ENCODE measurements around the gene FAM90A26. TPM values are rescaled to one million over a fixed set of nuclear protein-coding genes. Genes with fewer than 3 reads are reported as not detected.
"Not testable (repeated sequence)": the region's sequence is repeated elsewhere in the genome, so short reads cannot be mapped to it uniquely, and the experiment has no call there.

The FAM90A26 gene
- total RNA-seq, 1 donor from 2014 or later: not detected

DNA sequence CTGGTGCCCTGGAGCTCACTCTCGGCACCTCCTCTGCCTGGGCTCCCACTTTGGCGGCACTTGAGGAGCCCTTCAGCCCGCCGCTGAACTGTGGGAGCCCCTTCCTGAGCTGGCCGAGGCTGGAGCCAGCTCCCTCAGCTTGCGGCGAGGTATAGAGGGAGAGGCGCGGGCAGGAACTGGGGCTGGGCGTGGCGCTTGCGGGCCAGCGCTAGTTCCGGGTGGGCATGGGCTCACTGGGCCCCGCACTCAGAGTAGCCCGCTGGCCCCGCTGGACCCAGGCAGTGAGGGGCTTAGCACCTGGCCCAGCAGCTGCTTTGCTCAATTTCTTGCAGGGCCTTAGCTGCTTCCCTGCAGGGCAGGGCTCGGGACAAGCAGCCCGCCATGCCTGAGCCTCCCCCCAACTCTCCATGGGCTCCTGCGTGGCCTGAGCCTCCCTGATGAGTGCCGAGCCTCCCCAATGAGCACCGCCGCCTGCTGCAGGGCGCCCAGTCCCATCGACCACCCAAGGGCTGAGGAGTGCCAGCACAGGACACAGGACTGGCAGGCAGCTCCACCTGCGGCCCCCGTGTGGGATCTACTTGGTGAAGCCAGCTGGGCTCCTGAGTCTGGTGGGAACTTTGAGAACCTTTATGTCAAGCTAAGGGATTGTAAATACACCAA, 26.7 kb upstream of the FAM90A26 start:
- no peaks in the 10 kb centered on the region for H3K9me3 Mint-ChIP-seq
- TF ChIP-seq, protein P1, sequence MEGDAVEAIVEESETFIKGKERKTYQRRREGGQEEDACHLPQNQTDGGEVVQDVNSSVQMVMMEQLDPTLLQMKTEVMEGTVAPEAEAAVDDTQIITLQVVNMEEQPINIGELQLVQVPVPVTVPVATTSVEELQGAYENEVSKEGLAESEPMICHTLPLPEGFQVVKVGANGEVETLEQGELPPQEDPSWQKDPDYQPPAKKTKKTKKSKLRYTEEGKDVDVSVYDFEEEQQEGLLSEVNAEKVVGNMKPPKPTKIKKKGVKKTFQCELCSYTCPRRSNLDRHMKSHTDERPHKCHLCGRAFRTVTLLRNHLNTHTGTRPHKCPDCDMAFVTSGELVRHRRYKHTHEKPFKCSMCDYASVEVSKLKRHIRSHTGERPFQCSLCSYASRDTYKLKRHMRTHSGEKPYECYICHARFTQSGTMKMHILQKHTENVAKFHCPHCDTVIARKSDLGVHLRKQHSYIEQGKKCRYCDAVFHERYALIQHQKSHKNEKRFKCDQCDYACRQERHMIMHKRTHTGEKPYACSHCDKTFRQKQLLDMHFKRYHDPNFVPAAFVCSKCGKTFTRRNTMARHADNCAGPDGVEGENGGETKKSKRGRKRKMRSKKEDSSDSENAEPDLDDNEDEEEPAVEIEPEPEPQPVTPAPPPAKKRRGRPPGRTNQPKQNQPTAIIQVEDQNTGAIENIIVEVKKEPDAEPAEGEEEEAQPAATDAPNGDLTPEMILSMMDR (conservative IDR thresholded peaks at IDR 0.05): no peak
- no peak overlapping the region for H3K27ac Mint-ChIP-seq
- no peak for DNase-seq (ENCODE audit: extremely low spot score, unreplicated experiment)
- H3K4me1 Mint-ChIP-seq (ENCODE audit: unreplicated experiment): no peaks in the 10 kb centered on the region
- no peaks in the 10 kb centered on the region for H3K27me3 Mint-ChIP-seq
- H3K36me3 Mint-ChIP-seq: peaks cover 4% of the 10 kb centered on the region
- H3K4me3 Mint-ChIP-seq: no peak overlapping the region

DNA sequence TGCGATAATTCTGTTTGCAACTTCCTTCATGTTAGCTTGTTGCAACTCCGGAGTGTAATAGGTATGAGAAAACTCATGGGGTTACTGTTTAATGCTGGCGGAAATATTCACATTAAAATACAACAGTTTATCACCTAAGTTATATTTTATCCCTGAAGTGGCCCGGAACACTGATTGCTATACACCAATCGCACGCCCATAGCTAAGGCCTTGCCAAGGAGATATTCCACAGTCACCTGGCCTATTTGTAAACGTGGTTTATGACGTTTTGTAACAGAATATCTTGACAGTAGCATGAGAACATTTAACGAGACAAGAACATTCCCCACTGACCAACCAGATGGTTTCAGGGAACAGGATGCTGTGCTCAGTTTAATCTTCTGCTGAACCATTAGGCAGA, 23.2 kb upstream of the FAM90A26 start:
- Mint-ChIP-seq H3K4me3 (no peak overlapping the region), H3K4me1 (ENCODE audit: unreplicated experiment) (no peaks in the 10 kb centered on the region), H3K9me3 (no peaks in the 10 kb centered on the region), H3K27ac (no peak overlapping the region), H3K36me3 (no peaks in the 10 kb centered on the region), H3K27me3 (no peaks in the 10 kb centered on the region)
- TF ChIP-seq, protein P1 (conservative IDR thresholded peaks at IDR 0.05): no peak
- DNase-seq (ENCODE audit: extremely low spot score, unreplicated experiment): no peak

DNA sequence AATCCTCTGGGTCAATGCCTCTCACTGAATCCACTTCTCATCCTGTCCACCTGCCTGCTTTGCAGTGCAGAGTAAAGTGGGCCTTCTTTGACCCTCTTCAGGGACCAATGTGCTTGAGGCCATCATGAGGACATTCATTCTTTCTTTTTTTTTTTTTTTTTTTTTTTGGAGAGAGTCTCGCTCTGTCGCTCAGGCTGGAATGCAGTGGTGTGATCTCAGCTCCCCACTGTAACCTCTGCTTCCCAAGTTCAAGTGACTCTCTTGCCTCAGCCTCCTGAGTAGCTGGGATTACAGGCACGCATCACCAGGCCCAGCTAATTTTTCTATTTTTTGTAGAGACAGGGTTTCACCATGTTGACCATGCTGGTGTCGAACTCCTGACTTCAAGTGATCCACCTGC, 22.8 kb upstream of the FAM90A26 start:
- not testable (repeated sequence) for H3K4me1 Mint-ChIP-seq (ENCODE audit: unreplicated experiment); DNase-seq (ENCODE audit: extremely low spot score, unreplicated experiment); H3K4me3 Mint-ChIP-seq; H3K36me3 Mint-ChIP-seq; H3K27me3 Mint-ChIP-seq; H3K9me3 Mint-ChIP-seq; H3K27ac Mint-ChIP-seq

DNA sequence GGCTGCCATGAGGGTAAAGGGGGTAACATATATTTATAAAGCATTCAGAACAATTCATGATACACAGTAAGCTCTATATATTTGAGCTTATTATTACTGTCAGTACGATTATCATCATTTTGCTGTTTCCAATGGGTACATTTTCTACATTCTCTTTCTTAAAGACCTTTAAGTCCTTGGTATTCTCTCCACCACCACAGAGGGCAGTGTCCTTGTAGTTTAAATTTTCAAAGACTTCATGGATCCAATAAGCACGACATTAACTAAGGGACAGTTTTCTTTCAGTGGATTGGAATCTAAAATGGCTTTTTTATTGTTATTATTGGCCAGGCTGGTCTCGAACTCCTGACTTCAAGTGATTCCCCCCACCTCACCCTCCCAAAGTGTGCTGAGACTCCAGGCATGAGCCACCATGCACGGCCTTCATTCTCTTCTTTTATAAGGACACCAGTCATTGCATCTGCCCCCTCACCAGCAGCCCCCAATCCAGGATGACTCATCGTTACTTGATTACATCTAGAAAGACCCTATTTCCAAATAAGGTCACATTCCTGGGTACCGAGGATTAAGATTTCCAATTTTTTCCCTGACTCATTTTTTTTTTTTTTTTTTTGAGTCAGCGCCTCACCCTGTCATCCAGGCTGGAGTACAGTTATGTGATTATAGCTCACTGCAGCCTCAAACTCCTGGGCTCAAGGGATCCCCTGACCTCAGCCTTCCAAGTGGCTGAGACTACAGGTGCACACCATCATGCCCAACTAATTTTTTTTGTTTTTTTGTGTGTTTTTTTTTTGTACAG, 21.4 kb upstream of the FAM90A26 start:
- not testable (repeated sequence) for H3K27ac Mint-ChIP-seq; DNase-seq (ENCODE audit: extremely low spot score, unreplicated experiment); H3K4me3 Mint-ChIP-seq; H3K27me3 Mint-ChIP-seq; H3K4me1 Mint-ChIP-seq (ENCODE audit: unreplicated experiment); H3K36me3 Mint-ChIP-seq; H3K9me3 Mint-ChIP-seq

DNA sequence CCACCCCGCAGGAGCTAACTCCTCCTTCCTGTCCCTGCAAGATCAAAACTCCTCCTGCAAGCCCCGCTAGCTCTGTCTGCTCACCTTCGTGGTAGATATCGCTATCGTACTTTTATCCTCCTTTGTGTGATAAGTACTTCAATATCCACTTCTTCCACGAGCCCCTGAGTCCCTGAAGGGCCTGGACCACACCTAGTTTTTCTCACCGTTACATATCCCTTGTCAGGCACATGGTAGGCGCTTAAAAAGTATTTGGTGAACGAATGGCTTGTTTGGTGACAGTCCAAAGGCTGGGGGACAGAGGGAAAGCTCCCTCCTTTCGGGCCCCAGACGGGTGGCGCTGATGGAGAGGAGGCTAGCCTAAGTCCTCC, 18.4 kb upstream of the FAM90A26 start:
- H3K27me3 Mint-ChIP-seq; H3K36me3 Mint-ChIP-seq; H3K4me1 Mint-ChIP-seq (ENCODE audit: unreplicated experiment); H3K9me3 Mint-ChIP-seq; DNase-seq (ENCODE audit: extremely low spot score, unreplicated experiment): not testable (repeated sequence)
- Mint-ChIP-seq H3K4me3 (peak overlapping the region; percentile 87), H3K27ac (peak overlapping the region; percentile 85)

DNA sequence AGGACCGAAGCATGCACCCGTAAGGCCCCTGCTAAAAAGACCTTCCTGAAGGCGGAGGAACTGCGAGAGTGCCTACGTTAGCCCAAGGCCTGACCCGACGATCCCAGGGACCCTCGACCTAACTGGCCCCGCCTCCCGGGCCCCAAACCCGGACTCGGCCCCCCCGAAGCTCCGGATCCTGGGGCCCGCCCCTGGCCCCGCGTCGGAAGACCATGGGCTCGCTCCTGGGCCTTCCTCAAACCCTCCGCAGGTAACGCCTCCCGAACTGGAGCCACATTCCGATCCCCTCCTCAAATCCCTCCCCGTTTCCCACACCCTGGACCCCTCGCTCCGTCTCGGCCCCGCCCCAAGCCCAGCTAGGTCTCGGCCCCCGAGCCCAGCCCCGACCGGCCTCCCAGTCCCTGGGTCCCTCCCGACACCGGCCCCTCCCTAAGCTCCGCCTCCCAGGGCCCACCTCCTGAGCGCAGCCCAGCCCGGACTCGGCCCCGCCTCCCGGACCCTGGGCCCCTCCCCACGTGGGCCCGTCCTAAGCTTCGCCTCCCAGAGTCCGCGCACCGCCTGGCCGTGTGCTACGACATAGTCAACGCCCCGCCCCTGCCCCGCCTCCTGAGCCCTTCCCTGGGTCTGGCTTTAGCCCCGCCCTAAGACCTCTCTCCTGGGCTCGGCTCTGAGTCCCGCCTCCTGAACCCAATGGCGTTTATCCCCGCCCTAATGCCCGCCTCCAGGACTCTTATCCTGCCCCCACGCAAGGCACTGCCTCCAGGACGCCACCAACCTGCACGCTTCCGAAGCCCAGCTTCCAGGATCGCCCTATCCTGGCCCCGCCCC, 17.8 kb upstream of the FAM90A26 start:
- DNase-seq (ENCODE audit: extremely low spot score, unreplicated experiment): peak; percentile 94
- not testable (repeated sequence) for H3K9me3 Mint-ChIP-seq; H3K4me1 Mint-ChIP-seq (ENCODE audit: unreplicated experiment); H3K36me3 Mint-ChIP-seq; H3K27me3 Mint-ChIP-seq
- H3K27ac Mint-ChIP-seq: peak overlapping the region; percentile 85
- peak overlapping the region; percentile 87 for H3K4me3 Mint-ChIP-seq

DNA sequence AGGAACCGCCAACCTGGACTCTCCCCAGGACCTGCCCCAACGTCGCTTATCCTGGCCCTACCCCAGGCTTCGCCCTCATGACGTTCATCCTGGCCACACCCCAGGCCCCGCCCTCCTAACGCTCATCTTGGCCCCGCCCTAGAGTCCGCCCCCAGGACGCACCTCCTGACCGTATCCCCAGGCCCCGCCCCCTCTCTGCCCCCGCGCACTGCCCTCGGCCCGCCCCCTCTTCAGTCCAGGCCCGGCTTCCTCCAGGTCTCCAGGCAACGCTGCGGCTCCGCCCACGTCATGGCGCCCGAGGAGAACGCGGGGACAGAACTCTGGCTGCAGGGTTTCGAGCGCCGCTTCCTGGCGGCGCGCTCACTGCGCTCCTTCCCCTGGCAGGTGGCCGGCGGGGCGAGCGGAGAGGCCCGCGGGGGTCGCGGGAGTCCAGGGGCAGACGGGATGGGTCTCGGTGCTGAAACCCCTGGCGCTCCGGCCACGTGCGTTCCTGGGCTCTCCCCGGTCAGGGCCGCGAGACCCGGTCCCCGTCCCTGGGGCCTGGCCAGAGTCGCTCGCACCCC, 17.1 kb upstream of the FAM90A26 start:
- not testable (repeated sequence) for H3K4me1 Mint-ChIP-seq (ENCODE audit: unreplicated experiment)

DNA sequence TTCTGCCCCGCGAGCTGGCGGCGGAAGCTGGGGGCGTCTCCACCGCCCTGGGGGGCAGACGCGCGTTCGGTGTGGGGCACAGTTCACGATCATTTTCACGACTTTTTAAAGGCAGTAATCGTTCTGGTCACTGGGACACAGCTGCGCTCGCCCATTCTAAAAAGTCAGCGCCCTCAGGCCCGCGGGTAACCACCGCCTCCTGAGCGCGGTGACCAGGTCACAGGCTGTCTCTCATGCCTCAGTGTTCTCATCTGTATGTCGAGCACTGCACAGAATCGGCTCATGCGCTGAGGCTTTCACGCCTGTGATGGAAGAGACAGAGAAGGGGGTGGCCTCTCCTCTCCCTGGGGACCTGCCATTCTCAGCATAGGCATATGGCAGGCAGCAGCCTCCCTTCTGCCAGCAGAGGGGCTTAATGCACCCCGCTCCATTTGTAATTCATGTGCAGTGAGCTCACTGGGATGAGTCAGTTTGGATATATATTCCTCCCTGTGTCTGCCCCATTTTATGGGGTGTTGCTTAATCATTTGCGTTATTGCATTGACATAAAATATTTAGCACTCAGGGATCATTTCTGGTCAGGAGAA, 16.5 kb upstream of the FAM90A26 start:
- H3K36me3 Mint-ChIP-seq; H3K9me3 Mint-ChIP-seq; H3K4me1 Mint-ChIP-seq (ENCODE audit: unreplicated experiment); H3K27me3 Mint-ChIP-seq; DNase-seq (ENCODE audit: extremely low spot score, unreplicated experiment): not testable (repeated sequence)
- Mint-ChIP-seq H3K27ac (peak overlapping the region; percentile 72), H3K4me3 (peak overlapping the region; percentile 81)

More for the DNA sequence above, 17.1 kb upstream of the FAM90A26 start:
- H3K4me3 Mint-ChIP-seq: peak overlapping the region; percentile 87
- H3K9me3 Mint-ChIP-seq, H3K36me3 Mint-ChIP-seq, H3K27me3 Mint-ChIP-seq: not testable (repeated sequence)
- peak overlapping the region; percentile 79 for H3K27ac Mint-ChIP-seq
- DNase-seq (ENCODE audit: extremely low spot score, unreplicated experiment): peak; percentile 91

DNA sequence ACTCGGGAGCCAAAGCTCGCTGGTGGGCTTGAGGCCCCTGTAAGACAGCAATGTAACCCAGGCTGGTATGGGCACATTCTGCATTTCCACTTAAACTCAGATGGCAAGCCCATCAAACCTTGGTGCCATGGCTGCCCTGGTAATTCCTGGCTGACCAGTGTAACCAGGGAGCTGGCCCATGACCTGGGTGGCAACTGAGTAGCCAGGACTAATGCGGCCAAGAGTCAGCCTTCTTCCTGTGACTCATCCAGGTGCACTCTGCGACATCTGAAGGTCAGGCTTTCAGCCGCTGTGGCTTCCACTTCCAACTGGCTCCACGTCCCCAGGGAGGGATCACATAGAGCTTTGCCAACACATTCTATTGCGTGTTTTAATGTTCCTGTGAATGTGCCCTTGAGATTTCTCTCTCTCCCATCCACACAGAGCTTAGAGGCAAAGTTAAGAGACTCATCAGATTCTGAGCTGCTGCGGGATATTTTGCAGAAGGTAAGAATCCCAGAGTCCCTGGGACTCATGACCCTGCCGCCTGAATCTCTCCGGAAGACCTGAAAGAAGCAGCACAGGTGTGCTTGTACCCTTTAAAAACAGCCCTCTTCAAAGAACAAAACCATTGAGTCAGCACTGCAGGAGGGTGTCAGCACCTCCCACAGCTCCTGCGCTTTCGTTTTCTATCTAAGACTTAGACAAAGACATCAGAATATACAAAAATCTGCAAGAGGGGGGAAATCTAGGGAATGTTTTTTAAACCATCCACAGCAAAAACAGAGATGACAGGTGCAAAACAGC, 14.9 kb upstream of the FAM90A26 start:
- H3K9me3 Mint-ChIP-seq; H3K27ac Mint-ChIP-seq; H3K4me1 Mint-ChIP-seq (ENCODE audit: unreplicated experiment); H3K27me3 Mint-ChIP-seq; H3K4me3 Mint-ChIP-seq; H3K36me3 Mint-ChIP-seq; DNase-seq (ENCODE audit: extremely low spot score, unreplicated experiment): not testable (repeated sequence)

DNA sequence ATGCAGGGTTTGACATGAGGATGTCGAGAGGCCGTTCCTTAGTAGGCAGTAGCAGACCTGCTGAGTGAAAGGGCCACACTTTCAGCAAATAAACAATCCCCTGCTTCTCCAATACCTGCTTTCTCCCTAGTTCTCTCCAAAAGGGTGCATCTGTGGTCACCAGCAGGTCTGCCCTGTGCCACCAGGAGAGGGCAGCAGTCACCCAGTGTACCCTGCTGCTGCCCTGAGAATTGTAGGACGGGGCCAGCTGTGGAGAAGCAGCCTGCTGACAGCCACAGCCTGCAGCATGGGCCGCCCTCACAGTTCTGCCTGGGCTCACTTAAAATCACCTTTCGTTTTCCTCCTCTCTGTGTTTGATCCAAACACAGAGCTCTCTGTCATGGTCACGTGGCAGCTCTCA, 11.8 kb upstream of the FAM90A26 start:
- not testable (repeated sequence) for H3K27ac Mint-ChIP-seq; H3K36me3 Mint-ChIP-seq; DNase-seq (ENCODE audit: extremely low spot score, unreplicated experiment); H3K4me3 Mint-ChIP-seq; H3K27me3 Mint-ChIP-seq; H3K9me3 Mint-ChIP-seq; H3K4me1 Mint-ChIP-seq (ENCODE audit: unreplicated experiment)
